Activated CD4-positive, alpha-beta T cell treated with anti-CD3 and anti-CD28 coated beads, Interleukin-10, Interleukin-2, amounts not matched to agents 100 ng/mL and 50 ng/mL, durations not matched to agents 16 hours and 8 hours (primary cell): ENCODE data around the gene DDX19B.
"Not testable (repeated sequence)": the region's sequence is repeated elsewhere in the genome, so short reads cannot be mapped to it uniquely, and the experiment has no call there.

Experiments
- DNase-seq: peaks from one replicate; pipeline ENCODE4 v3.0.0-alpha.2; 2020

DDX19B gene

DNA sequence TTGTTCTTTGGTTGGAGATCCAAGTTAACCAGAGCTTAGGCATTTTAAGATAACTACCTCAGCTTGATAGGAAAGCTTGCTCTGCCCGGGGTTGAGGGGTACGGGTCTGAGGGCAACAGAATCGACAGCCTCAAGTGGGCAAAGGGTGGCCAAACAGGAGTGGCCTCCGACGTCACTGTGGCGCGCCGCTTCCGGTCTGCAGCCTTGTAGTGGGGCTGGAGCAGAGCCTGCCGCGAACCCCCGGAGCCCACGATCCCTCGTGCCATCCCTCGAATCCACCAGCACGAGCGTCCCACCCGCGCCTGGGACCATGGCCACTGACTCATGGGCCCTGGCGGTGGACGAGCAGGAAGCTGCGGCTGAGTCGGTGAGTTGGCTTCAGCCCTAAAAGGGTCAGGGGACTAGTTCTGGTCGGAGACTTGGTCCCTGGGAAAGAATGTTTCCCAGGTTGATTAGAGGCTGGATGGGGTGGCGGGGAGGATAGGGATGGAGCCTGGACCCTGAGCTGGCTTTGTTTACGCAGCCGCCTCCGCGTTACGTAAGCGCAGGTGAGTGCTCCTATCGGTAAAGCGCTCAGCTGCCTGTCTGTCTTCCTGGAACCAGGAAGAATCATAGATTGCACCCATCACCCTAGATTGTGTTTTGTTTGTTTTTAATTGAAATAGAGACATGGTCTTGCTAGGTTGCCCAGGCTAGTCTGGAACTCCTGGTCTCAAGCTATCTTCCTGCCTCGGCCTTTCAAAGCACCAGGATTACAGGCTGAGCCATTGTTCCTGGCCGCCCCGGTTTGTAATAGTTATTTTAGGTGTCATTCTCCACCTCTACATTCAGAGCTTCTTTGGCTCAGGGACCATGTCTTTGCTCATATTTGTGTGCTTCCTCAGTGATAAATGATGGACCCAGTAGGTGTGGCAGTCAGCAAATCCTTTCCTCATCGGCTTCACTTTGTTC is at the start of gene DDX19B:
Gene DDX19B (plus strand): TSS at position 199 of the 951 bp plus-strand sequence. CDS start 112 bp downstream, at position 311.
- peak; percentile 76 for DNase-seq

DNA sequence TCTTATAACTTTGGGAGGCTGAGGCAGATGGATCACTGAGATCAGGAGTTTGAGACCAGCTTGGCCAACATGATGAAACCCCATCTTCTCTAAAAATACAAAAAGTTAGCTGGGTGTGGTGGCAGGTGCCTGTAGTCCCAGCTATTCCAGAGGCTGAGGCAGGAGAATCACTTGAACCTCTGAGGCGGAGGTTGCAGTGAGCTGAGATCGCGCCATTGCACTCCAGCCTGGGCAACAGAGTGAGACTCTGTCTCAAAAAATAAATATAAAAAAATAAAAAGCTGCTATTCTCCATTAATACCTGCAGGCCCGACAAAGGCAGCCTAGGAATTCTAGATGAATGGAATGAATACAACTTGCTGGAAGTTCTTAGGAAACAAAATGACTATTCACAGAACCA is 49.3 kb upstream of the DDX19B start:
- not testable (repeated sequence) for DNase-seq

DNA sequence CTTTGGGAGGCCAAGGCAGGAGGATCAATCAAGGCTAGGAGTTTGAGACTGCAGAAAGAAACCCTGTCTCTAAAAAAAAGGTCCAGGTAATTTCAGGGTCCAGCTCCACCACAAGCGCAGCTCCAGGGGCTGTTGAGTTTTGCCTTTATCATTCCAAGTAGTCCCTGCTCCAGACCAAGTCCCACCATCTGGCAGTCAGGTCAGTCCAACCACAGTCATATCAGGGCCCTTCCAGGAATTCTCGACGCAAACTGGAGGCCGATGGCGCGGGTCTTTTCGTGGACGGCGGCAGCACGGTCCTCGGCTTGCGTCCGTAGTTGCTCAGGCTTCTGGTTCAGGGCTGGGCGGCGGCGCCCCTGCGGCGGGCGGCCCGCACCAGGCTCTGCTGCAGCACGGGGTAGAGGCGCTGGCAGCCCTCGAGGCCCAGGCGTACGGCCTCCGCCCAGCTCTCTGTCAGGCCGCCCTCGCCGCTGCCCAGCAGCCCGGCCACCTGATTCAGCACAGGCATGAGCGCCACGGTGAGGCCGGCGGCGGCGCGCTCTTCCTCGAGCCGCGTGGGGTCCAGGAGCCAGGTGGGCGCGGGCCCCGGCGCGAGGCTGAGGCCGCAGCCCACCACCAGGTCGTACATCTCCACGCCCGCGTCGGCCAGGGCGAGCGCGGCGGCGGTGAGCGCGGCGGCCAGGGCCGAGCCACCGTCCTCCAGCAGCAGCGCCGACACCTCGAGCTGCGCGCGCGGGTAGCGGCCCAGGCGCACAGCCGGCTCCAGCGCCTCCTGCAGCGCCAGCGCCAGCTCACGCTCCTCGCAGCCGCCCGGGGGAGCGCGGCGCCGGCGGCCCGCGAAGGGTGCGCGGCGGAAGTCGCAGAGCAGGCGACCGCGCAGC is 48.0 kb upstream of the DDX19B start:
- peak; percentile 50 for DNase-seq

DNA sequence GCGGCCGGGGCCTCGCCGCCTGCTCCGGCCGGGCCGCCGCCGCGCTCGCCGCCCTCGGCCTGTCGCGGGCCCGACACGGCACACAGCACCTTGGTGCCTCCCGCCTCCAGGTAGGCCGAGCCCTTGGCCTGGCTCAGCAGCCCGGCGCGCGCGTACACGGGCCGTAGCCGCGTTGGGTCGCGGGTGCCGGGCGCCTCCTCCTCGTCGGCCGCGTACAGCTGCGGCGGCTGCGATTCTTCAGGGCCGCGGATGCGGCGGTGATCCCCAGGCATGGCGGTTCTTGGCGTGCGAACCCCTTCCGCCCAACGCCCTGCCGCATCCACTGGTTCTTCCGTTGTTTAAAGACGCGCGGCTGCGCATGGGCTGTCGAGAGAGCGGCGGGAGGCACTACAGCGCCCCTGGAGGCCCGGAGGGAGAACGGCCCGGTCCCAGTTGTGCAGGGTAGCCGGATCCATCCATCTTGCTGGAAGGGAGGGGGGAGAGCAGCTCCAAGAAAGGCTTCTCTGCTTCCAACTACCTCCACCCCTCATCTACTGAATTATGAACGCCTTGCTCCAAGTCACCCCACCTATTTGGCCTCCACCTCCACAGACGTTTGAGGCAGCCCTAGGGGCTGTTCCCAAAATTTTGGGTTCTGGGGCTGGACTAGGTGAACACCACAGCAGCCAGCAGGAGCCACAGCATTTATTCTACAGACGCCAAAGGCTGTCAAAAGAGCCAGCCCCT is 47.2 kb upstream of the DDX19B start, which contains the start of gene EXOSC6:
Gene EXOSC6 (minus strand): TSS at position 312 of the 726 bp plus-strand sequence. CDS start 40 bp downstream, at position 272.
- DNase-seq: peak; percentile 98

DNA sequence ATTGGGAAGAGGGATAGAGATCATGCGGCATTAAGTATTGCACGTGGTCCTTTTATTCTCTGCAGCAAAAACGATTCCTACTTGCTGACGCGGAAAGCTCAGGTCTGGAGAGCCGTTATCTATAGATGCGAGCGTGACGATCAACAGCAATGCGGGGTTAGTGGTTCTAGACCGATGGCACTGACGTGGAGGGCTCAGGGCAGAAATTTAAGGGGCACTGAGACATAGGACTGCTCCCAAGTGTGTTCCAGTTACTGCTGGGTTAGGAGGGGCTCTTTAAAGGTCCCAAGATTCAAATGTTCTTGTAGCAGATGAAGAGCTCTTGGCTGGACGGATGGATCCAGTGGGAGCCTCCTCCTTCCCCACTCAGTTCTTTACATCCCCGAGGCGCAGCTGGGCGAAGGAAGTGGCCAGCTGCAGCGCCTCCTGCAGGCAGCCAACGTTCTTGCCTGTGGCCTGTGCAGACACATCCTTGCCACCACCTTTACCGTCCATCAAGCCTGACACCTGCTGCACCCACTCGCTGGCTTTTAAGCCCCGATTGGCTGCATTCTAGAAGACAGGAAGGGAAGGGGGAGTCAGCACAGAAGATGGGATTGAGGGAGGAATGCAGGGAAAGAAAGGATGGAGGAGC is 46.5 kb upstream of the DDX19B start:
- DNase-seq: peak; percentile 40

DNA sequence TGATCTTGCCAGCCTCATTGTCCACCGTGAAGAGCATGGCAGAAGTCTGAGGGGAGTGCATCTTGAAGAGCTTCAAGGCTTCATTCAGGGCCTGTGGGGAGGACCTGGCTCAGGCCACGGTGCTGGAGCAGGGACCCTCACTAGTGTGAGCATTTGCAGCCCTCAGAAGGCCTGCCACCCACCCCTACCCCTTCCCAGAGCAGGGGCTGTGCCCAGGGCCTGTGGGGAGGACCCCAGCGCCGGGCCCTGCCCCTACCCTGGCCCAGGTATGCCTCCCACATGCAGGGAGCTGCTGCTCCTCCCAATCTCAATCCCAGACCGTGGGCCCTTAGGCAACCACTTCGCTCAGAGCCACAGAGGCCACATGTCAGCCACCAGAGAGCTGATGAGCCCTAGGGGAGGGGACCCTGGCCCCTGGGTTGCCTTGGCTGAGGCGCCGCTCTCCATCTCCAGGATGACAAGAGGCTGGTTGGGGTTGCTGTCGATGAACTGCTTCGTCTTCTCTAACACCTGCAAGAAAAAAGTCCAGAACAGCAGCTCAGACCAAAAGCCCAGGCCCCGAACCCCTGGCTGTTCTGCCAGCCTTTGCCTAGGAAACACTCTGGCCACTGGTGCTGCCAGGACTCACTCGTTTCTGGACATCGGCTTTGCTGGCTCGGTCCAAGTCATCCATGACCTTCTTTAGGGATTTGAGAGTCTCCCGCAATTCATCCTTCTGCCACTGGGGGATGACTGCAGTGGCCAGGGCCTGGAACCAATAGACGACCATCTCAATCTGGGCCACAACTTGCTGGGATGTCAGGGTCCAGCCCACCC is 45.5 kb upstream of the DDX19B start:
- peak; percentile 48 for DNase-seq

DNA sequence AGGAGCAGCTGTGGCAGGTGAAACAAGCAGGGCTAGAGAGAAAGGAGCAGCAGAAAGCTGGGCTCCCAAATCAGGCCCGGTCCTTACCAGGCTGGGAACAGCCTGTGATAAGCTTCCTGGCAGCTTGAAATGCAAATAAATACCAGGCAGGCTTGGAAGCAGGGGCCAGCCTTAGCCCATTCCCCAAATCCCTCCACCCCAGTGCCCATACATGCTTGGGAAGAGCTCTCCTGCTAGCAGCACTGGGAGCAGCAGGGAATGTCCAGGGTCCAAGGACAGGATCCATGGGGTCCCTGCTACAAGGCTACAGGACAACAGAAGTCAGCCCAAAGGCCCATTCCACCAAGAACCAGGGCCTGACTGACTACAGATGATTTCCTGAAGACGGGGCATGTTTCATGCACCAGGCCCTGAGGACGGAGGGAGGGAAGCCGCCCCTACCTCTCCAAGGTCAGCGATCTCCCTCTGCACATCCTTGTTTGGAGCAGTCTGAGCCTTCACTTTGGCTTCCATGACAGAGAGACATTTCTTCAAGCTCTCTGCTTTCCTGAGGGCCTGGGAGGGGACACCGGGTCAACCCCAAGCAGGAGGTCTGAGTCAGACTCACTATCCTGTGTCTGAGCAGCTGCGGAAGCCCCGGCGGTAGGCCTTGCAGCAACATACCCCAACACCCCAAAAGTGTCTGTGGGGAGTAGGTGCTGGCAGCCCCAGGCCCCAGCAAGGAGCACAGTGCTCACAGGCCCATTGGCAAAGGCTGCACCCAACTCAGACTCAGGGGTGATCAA is 44.6 kb upstream of the DDX19B start:
- no peak for DNase-seq

DNA sequence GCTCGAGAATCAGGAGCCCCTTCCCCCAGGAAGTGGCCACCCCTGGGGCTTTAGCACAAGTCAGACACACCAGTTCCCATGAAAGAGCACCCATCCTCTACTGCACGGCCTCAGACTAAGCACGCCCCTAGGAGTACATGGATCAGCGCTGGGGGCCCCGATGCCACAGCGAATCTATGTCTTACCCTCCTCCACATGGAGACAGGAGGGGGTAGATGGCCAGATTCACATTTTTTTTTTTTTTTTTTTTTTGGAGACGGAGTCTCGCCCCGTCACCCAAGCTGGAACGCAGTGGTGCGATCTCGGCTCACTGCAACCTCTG is 44.1 kb upstream of the DDX19B start:
- no peak for DNase-seq

DNA sequence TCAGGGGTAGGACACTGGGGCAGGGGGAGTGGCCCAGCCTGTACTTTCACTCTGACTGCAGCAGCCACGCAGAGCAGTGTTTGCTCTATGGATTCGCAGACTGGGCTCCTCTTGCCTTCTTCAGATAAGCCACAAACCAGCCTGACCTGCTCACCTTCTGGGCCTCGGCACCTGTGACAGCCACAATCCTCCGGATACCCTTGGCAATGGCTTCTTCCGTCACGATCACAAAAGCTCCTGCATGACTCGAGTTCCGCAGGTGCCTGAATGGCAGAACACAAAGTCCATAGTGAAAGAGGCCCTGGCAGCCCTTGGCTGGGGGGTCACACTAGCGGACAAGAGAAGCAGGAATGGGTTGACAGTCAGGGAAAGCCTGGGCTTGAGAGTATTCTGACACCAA is 43.4 kb upstream of the DDX19B start:
- no peak for DNase-seq

DNA sequence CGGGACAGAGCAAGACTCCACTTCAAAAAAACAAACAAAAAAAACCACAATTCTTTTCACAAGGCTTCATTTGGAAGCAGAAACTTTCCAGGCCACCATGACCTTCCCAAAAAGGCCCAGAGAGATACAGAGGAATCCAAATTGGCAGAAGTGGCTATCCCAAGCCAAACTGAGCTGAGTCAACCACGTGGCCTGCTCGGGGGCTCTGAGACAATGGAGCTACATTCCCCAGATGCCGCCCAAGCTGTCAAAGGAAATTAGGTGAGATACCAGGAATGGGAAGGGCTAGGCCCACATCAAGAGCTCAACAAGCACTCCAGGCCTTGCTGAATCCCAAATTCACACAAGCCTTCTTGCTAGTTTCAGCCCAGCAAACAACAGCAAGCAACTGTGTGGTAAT is 41.6 kb upstream of the DDX19B start:
- DNase-seq: no peak

DNA sequence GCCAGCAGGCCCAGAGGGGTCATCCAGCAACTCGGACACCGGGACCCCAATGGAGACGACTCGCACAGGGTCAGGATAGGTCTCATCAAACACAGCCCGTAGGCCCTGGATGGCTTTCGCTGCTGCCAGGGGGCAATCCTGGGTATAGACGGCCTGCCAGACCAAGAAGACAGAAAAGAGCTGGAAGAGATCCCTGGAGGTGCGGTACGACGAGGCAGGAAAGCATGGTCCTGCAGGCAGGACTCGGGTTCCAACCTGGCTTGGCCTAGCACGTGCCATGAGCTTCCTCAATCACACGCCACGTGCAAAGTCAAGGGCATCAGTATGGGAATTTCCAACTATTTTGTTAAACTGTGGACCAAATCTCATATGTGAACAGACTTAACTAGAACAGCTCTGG is 40.9 kb upstream of the DDX19B start:
- DNase-seq: no peak

DNA sequence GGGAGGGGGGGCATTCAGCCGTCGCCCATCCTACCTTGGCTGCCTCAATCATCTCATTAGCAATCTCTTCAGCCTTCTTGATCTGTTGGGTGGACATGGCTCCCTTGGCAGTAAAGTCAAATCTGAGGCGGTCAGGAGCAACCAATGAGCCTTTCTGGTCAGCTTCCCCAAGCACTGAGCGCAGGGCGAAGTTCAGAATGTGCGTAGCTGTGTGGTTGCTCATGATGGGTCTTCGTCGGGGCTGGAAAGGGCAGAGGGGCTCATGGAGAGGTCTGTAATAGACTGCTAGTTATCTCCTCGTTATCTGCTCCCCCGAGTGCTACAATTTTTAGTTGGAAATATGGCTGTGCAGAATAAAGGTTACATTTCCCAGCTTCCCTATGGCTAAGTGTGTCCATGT is 40.0 kb upstream of the DDX19B start:
- no peak for DNase-seq

DNA sequence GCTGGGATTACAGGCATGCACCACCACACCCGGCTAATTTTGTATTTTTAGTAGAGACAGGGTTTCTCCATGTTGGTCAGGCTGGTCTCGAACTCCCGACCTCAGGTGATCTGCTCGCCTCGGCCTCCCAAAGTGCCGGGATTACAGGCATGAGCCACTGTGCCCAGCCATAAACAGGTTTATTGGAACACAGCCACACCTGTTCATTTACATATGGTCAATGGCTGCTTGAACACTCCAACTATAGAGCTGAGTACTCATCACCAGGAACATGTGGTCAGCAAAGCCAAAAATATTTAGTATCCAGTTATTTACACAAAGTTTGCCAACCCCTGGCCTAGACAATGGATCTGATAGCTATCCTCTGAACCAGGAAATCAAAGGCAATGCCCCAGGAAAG is 39.1 kb upstream of the DDX19B start:
- DNase-seq: not testable (repeated sequence)

DNA sequence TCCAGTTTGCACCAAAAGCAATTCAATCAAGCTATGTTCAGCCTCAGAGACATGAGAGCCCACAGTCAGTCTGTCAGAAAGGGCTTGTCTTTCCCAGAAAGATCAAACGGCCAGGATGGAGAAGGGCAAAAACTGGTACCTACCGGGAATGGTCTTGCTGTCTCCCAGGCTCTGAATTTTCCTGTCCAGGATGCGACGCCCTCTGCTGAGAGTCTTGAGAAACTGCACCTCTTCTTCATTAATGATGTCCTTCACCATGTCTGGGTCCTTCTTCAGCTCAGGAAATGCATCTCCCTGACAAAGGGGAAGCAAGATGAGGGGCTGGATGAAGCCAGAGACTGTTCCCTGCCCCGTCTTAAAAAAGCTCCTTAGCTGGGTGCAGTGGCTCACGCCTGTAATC is 31.5 kb upstream of the DDX19B start:
- no peak for DNase-seq

DNA sequence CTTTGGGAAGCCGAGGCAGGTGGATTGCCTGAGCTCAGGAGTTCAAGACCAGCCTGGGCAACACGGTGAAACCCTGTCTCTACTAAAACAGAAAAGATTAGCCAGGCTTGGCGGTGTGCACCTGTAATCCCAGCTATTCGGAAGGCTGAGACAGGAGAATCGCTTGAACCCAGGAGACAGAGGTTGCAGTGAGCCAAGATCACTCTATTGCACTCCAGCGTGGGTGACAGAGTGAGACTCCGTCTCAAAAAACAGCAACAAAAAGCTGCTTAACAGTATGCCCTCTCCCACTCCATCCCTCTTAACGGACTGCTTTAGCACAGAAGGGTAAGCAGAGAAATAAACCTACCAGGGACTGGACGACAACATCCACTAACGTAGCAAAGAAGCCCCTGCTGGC is 31.1 kb upstream of the DDX19B start:
- DNase-seq: not testable (repeated sequence)

DNA sequence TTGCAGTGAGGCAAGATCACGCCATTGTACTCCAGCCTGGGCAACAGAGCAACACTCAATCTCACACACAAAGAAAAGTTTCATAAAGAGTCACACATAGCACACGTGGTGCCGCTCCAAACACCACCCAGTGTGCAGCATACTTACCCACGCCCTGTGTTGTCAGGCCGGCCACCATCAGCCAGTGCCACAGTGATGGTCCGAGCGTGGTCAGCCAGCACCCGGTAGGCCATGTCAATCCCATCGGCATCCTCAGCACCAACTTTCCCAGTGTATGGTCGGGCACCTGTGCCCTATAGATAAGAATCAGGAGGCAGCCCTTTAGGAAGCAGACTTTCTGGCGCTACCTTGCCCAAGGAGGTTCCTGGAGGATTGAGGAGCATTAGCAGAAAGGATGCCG is 29.5 kb upstream of the DDX19B start:
- no peak for DNase-seq

DNA sequence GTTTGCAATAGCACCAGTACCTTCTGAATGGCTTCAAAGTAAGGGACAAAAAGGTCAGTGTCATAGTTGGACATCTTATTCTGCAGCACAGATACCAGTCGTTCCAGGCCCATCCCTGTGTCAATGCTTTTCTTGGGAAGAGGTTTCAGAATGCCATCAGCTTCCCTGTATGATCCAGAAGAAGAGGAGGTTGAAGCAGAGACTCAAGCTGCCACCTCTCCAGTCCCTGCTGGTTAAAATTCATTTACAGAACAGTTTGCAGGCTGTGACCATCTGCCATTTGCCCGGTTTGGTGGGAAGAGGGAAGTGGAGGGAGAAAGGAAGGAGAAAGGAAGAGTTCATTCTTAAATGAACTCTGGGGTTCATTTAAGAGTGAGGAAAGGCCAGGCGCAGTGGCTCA is 28.8 kb upstream of the DDX19B start:
- no peak for DNase-seq

DNA sequence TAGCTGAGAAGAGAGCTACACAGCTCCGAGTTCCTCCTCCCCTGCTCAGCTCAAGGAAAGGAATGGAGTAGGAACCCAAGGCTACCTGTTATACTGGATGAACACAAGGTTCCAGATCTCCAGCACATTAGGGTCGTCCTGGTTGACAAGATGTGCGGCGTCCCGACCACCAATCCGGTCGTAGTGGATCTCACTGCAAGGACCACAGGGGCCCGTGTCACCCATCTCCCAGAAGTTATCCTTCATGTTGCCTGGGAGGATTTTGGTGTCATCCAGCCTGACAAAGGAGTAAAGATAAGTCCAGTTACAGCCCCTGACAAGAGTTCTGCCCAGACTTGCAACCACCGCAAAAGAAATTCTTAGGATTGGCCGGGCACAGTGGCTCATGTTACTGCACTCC is 27.3 kb upstream of the DDX19B start:
- DNase-seq: no peak

DNA sequence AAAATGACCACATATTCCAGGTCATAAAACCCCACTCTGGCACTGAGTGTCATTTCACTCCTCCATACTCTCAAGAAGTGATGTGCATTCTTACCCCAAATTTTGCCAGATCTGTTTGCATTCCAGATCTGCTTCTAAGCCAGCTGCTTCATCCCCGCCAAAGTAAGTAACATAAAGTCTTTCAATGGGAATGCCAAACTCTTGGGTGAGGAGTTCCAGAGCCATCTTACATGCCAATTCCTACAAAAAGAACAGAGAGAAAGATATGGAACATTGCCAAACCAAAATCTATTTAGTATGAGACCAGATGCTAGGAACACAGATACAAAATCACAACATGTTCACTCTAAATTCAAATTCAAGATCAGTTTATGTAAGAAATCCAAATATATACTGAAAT is 22.6 kb upstream of the DDX19B start:
- no peak for DNase-seq

DNA sequence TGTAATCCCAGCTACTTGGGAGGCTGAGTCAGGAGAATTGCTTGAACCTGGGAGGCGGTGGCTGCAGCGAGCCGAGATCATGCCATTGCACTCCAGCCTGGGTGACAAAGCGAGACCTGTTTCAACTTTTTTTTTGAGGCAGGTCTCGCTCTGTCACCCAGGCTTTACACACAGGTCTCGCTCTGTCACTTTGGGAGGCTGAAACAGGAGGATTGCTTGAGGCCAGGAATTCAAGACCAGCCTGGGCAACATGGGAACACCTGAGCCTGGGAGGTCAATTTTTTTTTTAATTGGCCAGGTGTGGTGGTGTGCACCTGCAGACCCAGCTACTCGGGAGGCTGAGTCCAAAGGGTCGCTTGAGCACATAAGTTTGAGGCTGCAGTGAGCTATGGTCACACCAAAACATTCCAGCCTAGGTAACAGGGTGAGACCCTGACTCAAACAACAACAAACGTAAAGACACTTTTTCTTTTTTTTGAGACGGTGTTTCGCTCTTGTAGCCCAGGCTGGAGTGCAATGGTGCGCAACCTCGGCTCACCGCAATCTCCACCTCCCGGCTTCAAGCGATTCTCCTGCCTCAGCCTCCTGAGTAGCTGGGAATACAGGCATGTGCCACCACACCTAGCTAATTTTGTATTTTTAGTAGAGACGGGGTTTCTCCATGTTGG is 11.5 kb upstream of the DDX19B start:
- DNase-seq: not testable (repeated sequence)
